ENCODE data around the gene BRD4. TPM values are rescaled to one million over a fixed set of nuclear protein-coding genes. Genes with fewer than 3 reads are reported as not detected.

BRD4 gene
- total RNA-seq, 4 donors from 2014 or later = 64.8 to 83.2 (median 73.9) TPM

GRCh38 chr19:15251749-15252397 is 80.5 kb downstream of the BRD4 start:
- Histone ChIP-seq H3K4me3 (peak overlapping the region in 3 of 4 donors; percentile 24 to 45 (median 34)), H3K36me3 (peaks cover 0 to 46% of the 10 kb centered on the region in 2 donors), H3K27me3 (no peaks in the 10 kb centered on the region), H3K27ac (peak overlapping the region; percentile 84 to 96 (median 90)), H3K4me1 (peaks cover 70 to 71% of the 10 kb centered on the region in 2 donors), H3K9me3 (no peaks in the 10 kb centered on the region)
- DNase-seq (peak; percentile 79 to 95), ATAC-seq (peak; percentile 73 to 77)
- in situ Hi-C loops (cut with MboI; ENCODE audit: low sequenced_read_pairs in 4 of 4) = loop anchor here in 2 of 4 donors (25.0 kb wide), 2 partner anchors 110 to 185 kb away; partner anchors contain the start of gene WIZ (in 2 of the 2)
- TF ChIP-seq CTCF (IDR thresholded peaks at IDR 0.05 in 4 of 5, conservative IDR thresholded peaks at IDR 0.05 in 1 of 5) (peak; percentile 41 to 67 (median 54)), POLR2A (IDR thresholded peaks at IDR 0.05) (peak in 1 of 2 donors; percentile 25)
- intact Hi-C loops (cut with DNase I; ENCODE audit: low total_unique reads) = loop anchor here (2.0 to 5.0 kb wide), 4 partner anchors 29 to 195 kb away; partner anchors contain the start of genes AKAP8 and WIZ

- intact Hi-C loops (cut with DNase I; ENCODE audit: low total_unique reads) (loop anchor here (2.0 to 5.0 kb wide), 4 partner anchors 30 to 196 kb away; partner anchors contain the start of genes AKAP8 and WIZ), in situ Hi-C loops (cut with MboI; ENCODE audit: low sequenced_read_pairs in 4 of 4) (loop anchor here in 2 of 4 donors (25.0 kb wide), 2 partner anchors 111 to 186 kb away; partner anchors contain the start of gene WIZ (in 2 of the 2))
- H3K9me3 ChIP-seq = no peaks in the 10 kb centered on the region
- peaks cover 0 to 39% of the 10 kb centered on the region in 2 donors for H3K36me3 ChIP-seq
- no peaks in the 10 kb centered on the region for H3K27me3 ChIP-seq
- no peak for TF ChIP-seq CTCF (IDR thresholded peaks at IDR 0.05 in 4 of 5, conservative IDR thresholded peaks at IDR 0.05 in 1 of 5)
- no peak for TF ChIP-seq POLR2A (IDR thresholded peaks at IDR 0.05)
- H3K4me1 ChIP-seq = peaks cover 77 to 78% of the 10 kb centered on the region in 2 donors
- peak overlapping the region; percentile 16 to 45 (median 29) for H3K4me3 ChIP-seq
- DNase-seq (peak; percentile 33 to 57), ATAC-seq (peak; percentile 27 to 32)
- peak overlapping the region; percentile 84 to 96 (median 90) for H3K27ac ChIP-seq
Measured at GRCh38 chr19:15251010-15251748, 81.2 kb downstream of the BRD4 start.

GRCh38 chr19:15250640-15250993 is 81.7 kb downstream of the BRD4 start:
- intact Hi-C loops (cut with DNase I; ENCODE audit: low total_unique reads) = loop anchor here (2.0 to 5.0 kb wide), 4 partner anchors 30 to 197 kb away; partner anchors contain the start of genes AKAP8 and WIZ
- peak overlapping the region in 2 of 4 donors; percentile 16 to 24 for H3K4me3 ChIP-seq
- in situ Hi-C loops (cut with MboI; ENCODE audit: low sequenced_read_pairs in 4 of 4) = loop anchor here in 2 of 4 donors (25.0 kb wide), 2 partner anchors 112 to 187 kb away; partner anchors contain the start of gene WIZ (in 2 of the 2)

More at GRCh38 chr19:15250640-15250993, 81.7 kb downstream of the BRD4 start:
- DNase-seq (peak; percentile 29 to 52), ATAC-seq (peak; percentile 19 to 28)
- Histone ChIP-seq H3K27ac (peak overlapping the region; percentile 84 to 96 (median 90)), H3K36me3 (peaks cover 0 to 34% of the 10 kb centered on the region in 2 donors), H3K27me3 (no peaks in the 10 kb centered on the region), H3K9me3 (no peaks in the 10 kb centered on the region), H3K4me1 (peaks cover 78 to 83% of the 10 kb centered on the region in 2 donors)
- no peak for TF ChIP-seq CTCF (IDR thresholded peaks at IDR 0.05 in 4 of 5, conservative IDR thresholded peaks at IDR 0.05 in 1 of 5)
- TF ChIP-seq POLR2A (IDR thresholded peaks at IDR 0.05) = peak in 1 of 2 donors; percentile 17

Data from gastrocnemius medialis (tissue), 4 donors.